Muscle of arm (tissue), 14 donors: ENCODE data around the gene FOXO4. TPM values are rescaled to one million over a fixed set of nuclear protein-coding genes. Genes with fewer than 3 reads are reported as not detected.
"Not testable (repeated sequence)": the region's sequence is repeated elsewhere in the genome, so short reads cannot be mapped to it uniquely, and the experiment has no call there.

Experiments used
- DNase-seq: peaks from one replicate; pipeline ENCODE4 v3.0.0-alpha.2; 2013
- long read RNA-seq, 11 donors: transcript quantifications; one replicate each; lab custom pipeline, GENCODE V29; 2026
- polyA plus RNA-seq, 12 donors: library from polyadenylated mRNA; unstranded; fragments of 120-200 nt; gene quantifications; one replicate each; pipeline ENCODE4 v1.2.1, GENCODE V29; 2013; ENCODE audit not compliant: insufficient read length in 12 of 12

FOXO4 gene
- polyA plus RNA-seq: 10 to 100 TPM in 11 of 12 donors, not detected in 1; 22.8 to 48.7 (median 33.1) TPM
- long read RNA-seq, donor 1, partial matches to known transcripts: 6 of 7 reads
- long read RNA-seq, donor 1, other reads (novel, unspliced or antisense): 0 of 7 reads
- long read RNA-seq, donor 2, partial matches to known transcripts: 23 of 26 reads
- long read RNA-seq, donor 2, other reads (novel, unspliced or antisense): 0 of 26 reads
- long read RNA-seq, donor 3, partial matches to known transcripts: 8 of 9 reads
- long read RNA-seq, donor 3, other reads (novel, unspliced or antisense): 0 of 9 reads
- long read RNA-seq, donor 4, partial matches to known transcripts: 5 of 7 reads
- long read RNA-seq, donor 4, other reads (novel, unspliced or antisense): 0 of 7 reads
- long read RNA-seq, donor 5, transcript FOXO4-202 (3 exons, 3,301 nt): major isoform, 9 of 54 reads
- long read RNA-seq, donor 5, partial matches to known transcripts: 45 of 54 reads
- long read RNA-seq, donor 5, other reads (novel, unspliced or antisense): 0 of 54 reads
- long read RNA-seq, donor 6, partial matches to known transcripts: 0 of 4 reads
- long read RNA-seq, donor 6, other reads (novel, unspliced or antisense): 0 of 4 reads
- long read RNA-seq, donor 7: 0 reads
- long read RNA-seq, donor 8, transcript FOXO4-202 (3 exons, 3,301 nt): major isoform, 7 of 19 reads
- long read RNA-seq, donor 8, partial matches to known transcripts: 11 of 19 reads
- long read RNA-seq, donor 8, other reads (novel, unspliced or antisense): 0 of 19 reads
- long read RNA-seq, donor 9, partial matches to known transcripts: 7 of 9 reads
- long read RNA-seq, donor 9, other reads (novel, unspliced or antisense): 0 of 9 reads
- long read RNA-seq, donor 10, partial matches to known transcripts: 8 of 12 reads
- long read RNA-seq, donor 10, other reads (novel, unspliced or antisense): 0 of 12 reads
- long read RNA-seq, donor 11, partial matches to known transcripts: 8 of 12 reads
- long read RNA-seq, donor 11, other reads (novel, unspliced or antisense): 0 of 12 reads

GRCh38 chrX:71095555-71095980, at the start of gene FOXO4:
Gene FOXO4 (plus strand): TSS chrX:71095851. CDS start chrX:71096529, 678 bp downstream.
- peak; percentile 89 for DNase-seq

GRCh38 chrX:71047891-71048290, 47.8 kb upstream of the FOXO4 start:
- not testable (repeated sequence) for DNase-seq

- no peak for DNase-seq
These were observed 42.9 kb upstream of the FOXO4 start for GRCh38 chrX:71052721-71053120.

- peak; percentile 15 for DNase-seq
These were observed 42.4 kb upstream of the FOXO4 start for GRCh38 chrX:71053217-71053621.

GRCh38 chrX:71056867-71057266, 38.8 kb upstream of the FOXO4 start:
- no peak for DNase-seq

GRCh38 chrX:71057848-71058530, 37.7 kb upstream of the FOXO4 start:
- DNase-seq: no peak

GRCh38 chrX:71060127-71060526, 35.5 kb upstream of the FOXO4 start:
- DNase-seq: no peak

- no peak for DNase-seq
These were observed 28.6 kb upstream of the FOXO4 start for GRCh38 chrX:71067089-71067488.

GRCh38 chrX:71067712-71068043, 28.0 kb upstream of the FOXO4 start:
- DNase-seq: no peak

- DNase-seq: peak; percentile 88
These were observed 27.4 kb upstream of the FOXO4 start, which contains the start of gene SNX12 for GRCh38 chrX:71068044-71068918. Gene SNX12 (minus strand): TSS chrX:71068334. CDS start chrX:71068306, 28 bp downstream.

GRCh38 chrX:71070531-71070930, 25.1 kb upstream of the FOXO4 start:
- no peak for DNase-seq

- DNase-seq: no peak
These were observed 14.1 kb upstream of the FOXO4 start for GRCh38 chrX:71081330-71082123.

- no peak for DNase-seq
These were observed 13.5 kb upstream of the FOXO4 start for GRCh38 chrX:71082124-71082647.

GRCh38 chrX:71082822-71083221, 12.8 kb upstream of the FOXO4 start:
- DNase-seq: no peak

- no peak for DNase-seq
These were observed 9.8 kb upstream of the FOXO4 start for GRCh38 chrX:71085900-71086299.

GRCh38 chrX:71091263-71091662, 4.4 kb upstream of the FOXO4 start:
- no peak for DNase-seq

- DNase-seq: no peak
These were observed 618 bp upstream of the FOXO4 start for GRCh38 chrX:71095033-71095432.

- peak; percentile 67 for DNase-seq
These were observed 519 bp downstream of the FOXO4 start for GRCh38 chrX:71095981-71096759.

GRCh38 chrX:71096760-71097032, 1.0 kb downstream of the FOXO4 start:
- no peak for DNase-seq
